B cell (primary cell): Measurements from ENCODE around the gene EEF1A1. TPM values are rescaled to one million over a fixed set of nuclear protein-coding genes. Genes with fewer than 3 reads are reported as not detected.

Source experiments
- ATAC-seq: fragments of 200-7000 bp; cut with Tn5 transposase; one replicate; pipeline ENCODE4 v1.10.0; 2021; ENCODE audit warnings: low read depth, mild to moderate bottlenecking, moderate number of reproducible peaks, moderate library complexity
- CTCF ChIA-PET: fragments of 350-600 bp; sonication (Branson Sonifier 250); formaldehyde crosslinking; loops from one replicate; lab custom pipeline; 2021; ENCODE audit warnings: antibody characterized with exemption, inconsistent platforms; lab: Charles Lee
- POLR2A ChIA-PET: fragments of 350-600 bp; sonication (Branson Sonifier 250); formaldehyde crosslinking; loops from one replicate; lab custom pipeline; 2021; ENCODE audit warnings: antibody characterized with exemption; lab: Charles Lee
- DNase-seq: peaks from one replicate; pipeline ENCODE4 v3.0.0; 2013
- H2AFZ ChIP-seq: 2 replicates; pipeline ENCODE4 v1.6.1; 2012; ENCODE audit warnings: mild to moderate bottlenecking, low read depth, low read length; ENCODE audit not compliant: insufficient read depth, poor library complexity, severe bottlenecking
- H3K27ac ChIP-seq, 2 donors: 1 replicate in 1 of 2; 2 replicates in 1 of 2; pipeline ENCODE4 v1.5.1; 2012 to 2013; ENCODE audit warnings: low read length in 2 of 2, mild to moderate bottlenecking in 2 of 2, moderate library complexity in 1 of 2
- H3K27me3 ChIP-seq, 4 experiments: fragments of 200-600 bp in 1 of 4; sonication (generic) in 1 of 4; replicated peaks in 1 of 4; 1 replicate in 2 of 4; 2 replicates in 2 of 4; pipeline versions ENCODE4 v1.6.1 to v1.7.0; 2013 to 2016; ENCODE audit warnings: low read length in 3 of 4, mild to moderate bottlenecking in 2 of 4, mixed read lengths in 1 of 4, moderate library complexity in 1 of 4; ENCODE audit not compliant: insufficient read depth in 4 of 4, control insufficient read depth in 3 of 4; ENCODE audit errors: control extremely low read depth in 1 of 4
- H3K36me3 ChIP-seq, 2 experiments: replicated peaks in 1 of 2; 1 replicate in 1 of 2; 2 replicates in 1 of 2; pipeline versions ENCODE4 v1.6.1 to v1.7.1; 2013; ENCODE audit warnings: low read length in 1 of 2; ENCODE audit not compliant: insufficient read depth in 2 of 2, control insufficient read depth in 1 of 2; ENCODE audit errors: control extremely low read depth in 1 of 2, extremely low read depth in 1 of 2
- H3K4me1 ChIP-seq, 2 donors: fragments of 200-600 bp in 1 of 2; sonication (generic) in 1 of 2; 1 replicate in 1 of 2; 2 replicates in 1 of 2; pipeline versions ENCODE4 v1.5.1 to v1.6.1; 2013 to 2017; ENCODE audit warnings: low read length in 2 of 2; ENCODE audit not compliant: control insufficient read depth in 2 of 2, insufficient read depth in 2 of 2
- H3K4me2 ChIP-seq: replicated peaks from 2 replicates; pipeline ENCODE3; 2012; ENCODE audit warnings: mild to moderate bottlenecking, low read depth, low read length; ENCODE audit not compliant: poor library complexity, severe bottlenecking
- H3K4me3 ChIP-seq, 5 experiments: fragments of 200-600 bp in 1 of 5; sonication (generic) in 1 of 5; 1 replicate in 3 of 5; 2 replicates in 2 of 5; pipeline versions ENCODE4 v1.5.1 to v1.7.0; 2011 to 2016; ENCODE audit warnings: low read length in 4 of 5, mild to moderate bottlenecking in 4 of 5, low read depth in 2 of 5, control low read depth in 1 of 5, moderate library complexity in 1 of 5; ENCODE audit not compliant: insufficient read depth in 1 of 5; ENCODE audit errors: control extremely low read depth in 1 of 5, extremely low read depth in 1 of 5
- H3K79me2 ChIP-seq: fragments of 200-600 bp; sonication (generic); one replicate; pipeline ENCODE4 v1.6.0; 2016; ENCODE audit warnings: low read length; ENCODE audit not compliant: control insufficient read depth, insufficient read depth
- H3K9ac ChIP-seq: fragments of 200-600 bp; sonication (generic); 2 replicates; pipeline ENCODE4 v1.6.1; 2017; ENCODE audit warnings: mild to moderate bottlenecking, low read length, moderate library complexity
- H3K9me3 ChIP-seq, 3 donors: one replicate each; pipeline versions ENCODE4 v1.6.1 to v1.7.1; 2013; ENCODE audit warnings: low read length in 2 of 3; ENCODE audit not compliant: control insufficient read depth in 2 of 3, insufficient read depth in 1 of 3; ENCODE audit errors: control extremely low read depth in 1 of 3
- H4K20me1 ChIP-seq: 2 replicates; pipeline ENCODE4 v1.6.0; 2012; ENCODE audit warnings: mild to moderate bottlenecking, low read length; ENCODE audit not compliant: insufficient read depth, control insufficient read depth, poor library complexity, severe bottlenecking
- H3K27ac Mint-ChIP-seq: one replicate; pipeline ENCODE4 v1.8.0; 2021; ENCODE audit warnings: mixed read lengths
- H3K27me3 Mint-ChIP-seq: one replicate; pipeline ENCODE4 v1.8.0; 2021; ENCODE audit warnings: mixed read lengths
- H3K4me1 Mint-ChIP-seq: one replicate; pipeline ENCODE4 v1.8.0; 2021; ENCODE audit warnings: mixed read lengths
- H3K4me3 Mint-ChIP-seq: one replicate; pipeline ENCODE4 v1.8.0; 2021; ENCODE audit warnings: mixed read lengths
- H3K9me3 Mint-ChIP-seq: one replicate; pipeline ENCODE4 v1.8.0; 2022; ENCODE audit warnings: mixed read lengths; ENCODE audit not compliant: insufficient read depth
- EZH2 ChIP-seq: IDR thresholded peaks from 2 replicates; pipeline ENCODE4 v1.6.1; 2012; ENCODE audit warnings: borderline replicate concordance, low read depth, mild to moderate bottlenecking, moderate library complexity, low read length; ENCODE audit not compliant: insufficient read depth, poor library complexity, severe bottlenecking
- WGBS: methylation state at CpG from one replicate; pipeline ENCODE4 v1.1.5; 2013; ENCODE audit warnings: missing lambda C conversion rate; ENCODE audit not compliant: insufficient coverage; 5-methylcytosine and 5-hydroxymethylcytosine counted together
- intact Hi-C: fragments of 100-400 bp; cut with micrococcal nuclease; formaldehyde crosslinking; loops from one replicate; pipeline ENCODE4 v1.10.0; 2022
- polyA minus RNA-seq: library from RNA; depleted of rRNA, polyadenylated mRNA; stranded (reverse); fragments of >200 nt; gene quantifications from 2 replicates; pipeline ENCODE4 v1.2.3, GENCODE V29; 2012
- polyA plus RNA-seq: library from polyadenylated mRNA; depleted of rRNA; stranded (reverse); fragments of >200 nt; gene quantifications from 2 replicates; pipeline ENCODE4 v1.2.3, GENCODE V29; 2012
- total RNA-seq, 2 donors: library from RNA; stranded (reverse); fragments of 120-200 nt in 1 of 2; gene quantifications; 1 replicate in 1 of 2; 2 replicates in 1 of 2; pipeline versions ENCODE4 v1.2.3 to v1.2.4, GENCODE V29; 2013 to 2022
- TF ChIP-seq, protein P1 (sequence below): fragments of 200-600 bp; IDR thresholded peaks from one replicate; pipeline ENCODE4 v1.8.0; 2022; ENCODE audit warnings: antibody characterized with exemption, mild to moderate bottlenecking

EEF1A1 gene
- total RNA-seq = 12,449 and 12,769 TPM in 2 replicates
- 25,206 TPM for total RNA-seq (2013)
- polyA plus RNA-seq = 9,254 and 9,671 TPM in 2 replicates
- 10,590 and 13,019 TPM in 2 replicates for polyA minus RNA-seq

DNA sequence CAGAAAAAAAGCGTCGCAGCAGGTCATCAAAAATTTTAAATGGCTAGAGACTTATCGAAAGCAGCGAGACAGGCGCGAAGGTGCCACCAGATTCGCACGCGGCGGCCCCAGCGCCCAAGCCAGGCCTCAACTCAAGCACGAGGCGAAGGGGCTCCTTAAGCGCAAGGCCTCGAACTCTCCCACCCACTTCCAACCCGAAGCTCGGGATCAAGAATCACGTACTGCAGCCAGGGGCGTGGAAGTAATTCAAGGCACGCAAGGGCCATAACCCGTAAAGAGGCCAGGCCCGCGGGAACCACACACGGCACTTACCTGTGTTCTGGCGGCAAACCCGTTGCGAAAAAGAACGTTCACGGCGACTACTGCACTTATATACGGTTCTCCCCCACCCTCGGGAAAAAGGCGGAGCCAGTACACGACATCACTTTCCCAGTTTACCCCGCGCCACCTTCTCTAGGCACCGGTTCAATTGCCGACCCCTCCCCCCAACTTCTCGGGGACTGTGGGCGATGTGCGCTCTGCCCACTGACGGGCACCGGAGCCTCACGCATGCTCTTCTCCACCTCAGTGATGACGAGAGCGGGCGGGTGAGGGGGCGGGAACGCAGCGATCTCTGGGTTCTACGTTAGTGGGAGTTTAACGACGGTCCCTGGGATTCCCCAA is at the start of gene EEF1A1:
Gene EEF1A1, minus strand, starts transcription at position 345 of the 663 bp plus-strand sequence. CDS start 1,006 bp downstream, outside the sequence.
- Mint-ChIP-seq H3K9me3 (no peaks in the 10 kb centered on the region), H3K4me1 (peaks cover 66% of the 10 kb centered on the region), H3K27me3 (no peaks in the 10 kb centered on the region), H3K4me3 (peak within 1 kb of the TSS; percentile 97), H3K27ac (peak within 1 kb of the TSS; percentile 95)
- WGBS = under 1% methylated on average over 44 of the region's 53 CpGs
- H3K4me3 ChIP-seq = peak within 1 kb of the TSS; percentile 87 to 100 (median 98)
- H3K9me3 ChIP-seq = peaks cover 0 to 4% (median 0%) of the 10 kb centered on the region in 3 donors
- peaks cover 16 to 37% of the 10 kb centered on the region in 2 experiments for H3K36me3 ChIP-seq
- intact Hi-C loops = loop anchor here (1.0 to 5.0 kb wide), 6 partner anchors 59 to 1722 kb away; partner anchors contain the start of genes CGAS, COX7A2 and KCNQ5
- peak within 1 kb of the TSS; percentile 98 to 99 for H3K27ac ChIP-seq
- CTCF ChIA-PET = interaction anchor here (1.0 to 3.5 kb wide), 8 partner anchors 23 to 132 kb away, joined by 3 to 42 read pairs (median 10); partner anchors contain the start of genes MTO1 and SLC17A5
- H2AFZ ChIP-seq = peak within 1 kb of the TSS; percentile 79
- H3K79me2 ChIP-seq = peaks cover 41% of the 10 kb centered on the region
- no peak for TF ChIP-seq EZH2
- TF ChIP-seq, protein P1, sequence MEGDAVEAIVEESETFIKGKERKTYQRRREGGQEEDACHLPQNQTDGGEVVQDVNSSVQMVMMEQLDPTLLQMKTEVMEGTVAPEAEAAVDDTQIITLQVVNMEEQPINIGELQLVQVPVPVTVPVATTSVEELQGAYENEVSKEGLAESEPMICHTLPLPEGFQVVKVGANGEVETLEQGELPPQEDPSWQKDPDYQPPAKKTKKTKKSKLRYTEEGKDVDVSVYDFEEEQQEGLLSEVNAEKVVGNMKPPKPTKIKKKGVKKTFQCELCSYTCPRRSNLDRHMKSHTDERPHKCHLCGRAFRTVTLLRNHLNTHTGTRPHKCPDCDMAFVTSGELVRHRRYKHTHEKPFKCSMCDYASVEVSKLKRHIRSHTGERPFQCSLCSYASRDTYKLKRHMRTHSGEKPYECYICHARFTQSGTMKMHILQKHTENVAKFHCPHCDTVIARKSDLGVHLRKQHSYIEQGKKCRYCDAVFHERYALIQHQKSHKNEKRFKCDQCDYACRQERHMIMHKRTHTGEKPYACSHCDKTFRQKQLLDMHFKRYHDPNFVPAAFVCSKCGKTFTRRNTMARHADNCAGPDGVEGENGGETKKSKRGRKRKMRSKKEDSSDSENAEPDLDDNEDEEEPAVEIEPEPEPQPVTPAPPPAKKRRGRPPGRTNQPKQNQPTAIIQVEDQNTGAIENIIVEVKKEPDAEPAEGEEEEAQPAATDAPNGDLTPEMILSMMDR = no peak
- peak within 1 kb of the TSS; percentile 100 for H3K9ac ChIP-seq
- peak; percentile 82 for ATAC-seq
- H3K4me1 ChIP-seq = peaks cover 53 to 67% of the 10 kb centered on the region in 2 donors
- no peaks in the 10 kb centered on the region for H3K27me3 ChIP-seq
- peak within 1 kb of the TSS; percentile 84 for H3K4me2 ChIP-seq
- H4K20me1 ChIP-seq = peaks cover 40% of the 10 kb centered on the region
- peak; percentile 100 for DNase-seq
- POLR2A ChIA-PET = interaction anchor here (0.6 to 5.4 kb wide), 14 partner anchors 18 to 827 kb away, joined by 3 to 49 read pairs (median 4); partner anchors contain the start of genes CGAS, MTO1 and SLC17A5

- H3K9me3 ChIP-seq = peaks cover 0 to 4% (median 0%) of the 10 kb centered on the region in 3 donors
- H3K9ac ChIP-seq = no peak overlapping the region
- H3K4me2 ChIP-seq = no peak overlapping the region
- Mint-ChIP-seq H3K4me1 (peaks cover 5% of the 10 kb centered on the region), H3K27me3 (no peaks in the 10 kb centered on the region), H3K27ac (no peak overlapping the region), H3K4me3 (no peak overlapping the region), H3K9me3 (no peaks in the 10 kb centered on the region)
- 85% methylated on average over 4 of the region's 5 CpGs for WGBS
- intact Hi-C loops = no loop called here
- ChIA-PET CTCF (no interaction called here), POLR2A (no interaction called here)
- H3K27me3 ChIP-seq = no peaks in the 10 kb centered on the region
- no peak overlapping the region for H2AFZ ChIP-seq
- no peaks in the 10 kb centered on the region for H3K36me3 ChIP-seq
- DNase-seq = no peak
- no peaks in the 10 kb centered on the region for H4K20me1 ChIP-seq
- no peaks in the 10 kb centered on the region for H3K79me2 ChIP-seq
- no peak overlapping the region for H3K27ac ChIP-seq
- TF ChIP-seq, protein P1 = no peak
- TF ChIP-seq EZH2 = no peak
- no peaks in the 10 kb centered on the region for H3K4me1 ChIP-seq
- no peak overlapping the region for H3K4me3 ChIP-seq
- no peak for ATAC-seq
Measured at GRCh38 chr6:73569121-73569520, 48.3 kb upstream of the EEF1A1 start.
